Mucosa of descending colon (tissue), 3 donors: ENCODE data around the gene GABRB1. TPM values are rescaled to one million over a fixed set of nuclear protein-coding genes. Genes with fewer than 3 reads are reported as not detected.

Experiments used
- ATAC-seq: fragments of 200-7000 bp; cut with Tn5 transposase; one replicate; pipeline ENCODE4 v1.9.1; 2020; ENCODE audit warnings: mild to moderate bottlenecking, moderate library complexity
- DNase-seq, 3 donors: peaks; one replicate each; pipeline ENCODE4 v3.0.0-alpha.2; 2020
- H3K36me3 ChIP-seq: fragments of 200-600 bp; one replicate; pipeline ENCODE4 v1.8.0; 2021; ENCODE audit warnings: low read depth, mild to moderate bottlenecking
- H3K4me1 ChIP-seq: fragments of 200-600 bp; one replicate; pipeline ENCODE4 v1.8.0; 2021; ENCODE audit warnings: low read depth, mild to moderate bottlenecking
- H3K4me3 ChIP-seq: fragments of 200-600 bp; one replicate; pipeline ENCODE4 v1.8.0; 2021; ENCODE audit warnings: mild to moderate bottlenecking
- H3K9me3 ChIP-seq: fragments of 200-600 bp; one replicate; pipeline ENCODE4 v1.8.0; 2021; ENCODE audit warnings: mild to moderate bottlenecking
- CTCF ChIP-seq: fragments of 200-600 bp; IDR thresholded peaks from one replicate; pipeline ENCODE4 v1.8.0; 2022; ENCODE audit warnings: antibody characterized with exemption, mild to moderate bottlenecking
- intact Hi-C, 2 donors: fragments of 100-400 bp; cut with DNase I in 1 of 2; cut with micrococcal nuclease in 1 of 2; formaldehyde crosslinking; loops; one replicate each; pipeline versions ENCODE4 v1.11.0 to v1.11.1; 2022; cut with DNase I, micrococcal nuclease
- total RNA-seq, 3 donors: library from RNA; stranded (reverse); fragmentation: NEBNext Ultra II Directional in 2 of 3; extraction: Animal tissue kit (Norgen Biotek cat#: 25700) in 2 of 3; gene quantifications; one replicate each; pipeline versions ENCODE4 v1.2.1 to v1.2.4, GENCODE V29; 2021 to 2023
- donor health status: DM: no; HTN: no; CAD: no; lungs with moderate emphysema.
- donor health status: DM: no; HTN: no; CAD: no.
- donor health status: DM: no; HTN: yes; CAD: no.

Gene GABRB1
- total RNA-seq, 3 donors from 2014 or later, result 0.55 to 0.84 (median 0.82) TPM

GRCh38 chr4:47194036-47194737 is 162.8 kb downstream of the GABRB1 start:
- Histone ChIP-seq H3K9me3 (no peaks in the 10 kb centered on the region), H3K4me3 (no peak overlapping the region), H3K4me1 (peaks cover 10% of the 10 kb centered on the region), H3K36me3 (no peaks in the 10 kb centered on the region)
- intact Hi-C loops, result no loop called here
- ATAC-seq (no peak), DNase-seq (no peak)
- TF ChIP-seq CTCF, result no peak

- H3K4me3 ChIP-seq, result no peak overlapping the region
- DNase-seq (no peak), ATAC-seq (no peak)
- H3K36me3 ChIP-seq, result no peaks in the 10 kb centered on the region
- TF ChIP-seq CTCF, result no peak
- intact Hi-C loops, result no loop called here
- peaks cover 10% of the 10 kb centered on the region for H3K4me1 ChIP-seq
- H3K9me3 ChIP-seq, result no peaks in the 10 kb centered on the region
Measured at GRCh38 chr4:47195706-47196105, 164.3 kb downstream of the GABRB1 start.

GRCh38 chr4:47198791-47199190 is 167.4 kb downstream of the GABRB1 start:
- ATAC-seq (no peak), DNase-seq (no peak)
- H3K36me3 ChIP-seq, result no peaks in the 10 kb centered on the region
- no peaks in the 10 kb centered on the region for H3K9me3 ChIP-seq
- intact Hi-C loops, result no loop called here
- no peak overlapping the region for H3K4me3 ChIP-seq
- no peak for TF ChIP-seq CTCF
- H3K4me1 ChIP-seq, result peaks cover 9% of the 10 kb centered on the region

GRCh38 chr4:47203593-47203992 is 172.2 kb downstream of the GABRB1 start:
- H3K9me3 ChIP-seq, result no peaks in the 10 kb centered on the region
- H3K36me3 ChIP-seq, result no peaks in the 10 kb centered on the region
- H3K4me1 ChIP-seq, result no peaks in the 10 kb centered on the region
- intact Hi-C loops, result no loop called here
- no peak overlapping the region for H3K4me3 ChIP-seq
- no peak for TF ChIP-seq CTCF
- DNase-seq (no peak), ATAC-seq (no peak)

- no peaks in the 10 kb centered on the region for H3K4me1 ChIP-seq
- intact Hi-C loops, result no loop called here
- no peak for TF ChIP-seq CTCF
- H3K9me3 ChIP-seq, result no peaks in the 10 kb centered on the region
- ATAC-seq (no peak), DNase-seq (no peak)
- no peak overlapping the region for H3K4me3 ChIP-seq
- no peaks in the 10 kb centered on the region for H3K36me3 ChIP-seq
Measured at GRCh38 chr4:47207555-47207954, 176.2 kb downstream of the GABRB1 start.

- no peak overlapping the region for H3K4me3 ChIP-seq
- intact Hi-C loops, result no loop called here
Measured at GRCh38 chr4:47209833-47210232, 178.5 kb downstream of the GABRB1 start.

More at GRCh38 chr4:47209833-47210232, 178.5 kb downstream of the GABRB1 start:
- TF ChIP-seq CTCF, result no peak
- no peaks in the 10 kb centered on the region for H3K4me1 ChIP-seq
- H3K9me3 ChIP-seq, result no peaks in the 10 kb centered on the region
- H3K36me3 ChIP-seq, result no peaks in the 10 kb centered on the region
- DNase-seq (no peak), ATAC-seq (no peak)
